ENCODE data around the gene RENBP.

The RENBP gene

DNA sequence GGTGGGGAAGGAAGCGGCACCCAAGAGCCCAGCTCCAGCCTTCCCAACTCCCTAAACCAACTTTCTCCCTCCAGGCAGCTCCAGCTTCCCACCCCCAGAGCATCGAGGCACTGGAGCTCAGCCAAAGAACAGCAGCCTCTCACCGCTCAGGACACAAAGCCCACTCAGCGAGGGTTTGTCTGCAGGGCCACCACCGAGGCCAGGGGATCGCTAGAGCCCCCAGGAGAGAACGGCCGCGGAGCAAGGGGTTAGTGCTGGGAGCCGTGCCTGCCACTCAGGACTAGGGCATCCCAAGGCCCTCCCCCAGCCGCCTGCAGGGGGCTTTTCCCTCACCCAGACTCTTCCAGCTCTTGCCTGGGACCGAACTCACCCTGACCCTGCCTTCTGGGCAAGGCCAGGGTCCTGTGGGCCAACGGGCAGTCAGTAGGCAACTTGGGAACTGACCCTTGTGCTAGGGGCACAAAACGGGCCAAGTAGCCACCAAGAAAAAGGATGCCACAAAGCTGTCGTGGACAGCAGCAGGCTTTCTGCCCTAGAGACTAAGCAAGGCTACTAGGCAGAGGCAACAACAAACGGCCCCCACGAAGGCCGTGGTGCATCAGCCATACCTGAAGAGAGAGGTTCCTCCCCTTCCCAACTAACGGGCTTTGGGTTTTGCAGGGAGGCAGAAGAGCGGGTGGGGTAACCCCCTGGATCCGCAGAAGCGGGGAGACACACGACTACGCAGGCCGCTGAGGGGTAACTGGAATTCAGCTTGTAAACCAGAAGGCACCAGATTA is 24.9 kb upstream of the RENBP start:
- H3K27me3 ChIP-seq (replicated peaks; ENCODE audit: control insufficient read depth, insufficient read depth, low read length) = no peaks in the 10 kb centered on the region

DNA sequence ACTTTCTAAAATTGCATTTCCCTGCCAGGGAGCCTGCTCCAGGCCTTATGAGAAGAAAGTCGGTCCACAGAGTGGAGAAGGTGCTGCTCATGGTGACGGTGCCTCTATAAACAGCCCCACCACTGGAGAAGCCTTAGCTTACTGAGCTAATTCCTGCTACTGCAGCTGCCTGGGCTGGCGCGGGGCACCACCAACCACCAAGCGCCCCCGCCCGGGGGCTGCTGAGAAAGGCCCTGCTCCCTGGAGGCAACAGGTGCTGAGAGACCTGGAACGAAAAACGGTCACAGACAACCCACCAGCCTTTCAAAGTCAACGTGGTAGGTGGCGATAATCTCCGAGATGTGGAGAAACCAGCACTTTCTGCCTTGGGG is 24.3 kb upstream of the RENBP start:
- peak overlapping the region; percentile 83 for H3K4me3 ChIP-seq (replicated peaks; ENCODE audit: low read depth, low read length)
- peaks cover 3% of the 10 kb centered on the region for H3K36me3 ChIP-seq (ENCODE audit: control insufficient read depth, insufficient read depth, low read length)
- no peak for DNase-seq (ENCODE audit: extremely low read depth, insufficient read length)
- H3K27me3 ChIP-seq (replicated peaks; ENCODE audit: control insufficient read depth, insufficient read depth, low read length) = no peaks in the 10 kb centered on the region
- TF ChIP-seq, protein P1, sequence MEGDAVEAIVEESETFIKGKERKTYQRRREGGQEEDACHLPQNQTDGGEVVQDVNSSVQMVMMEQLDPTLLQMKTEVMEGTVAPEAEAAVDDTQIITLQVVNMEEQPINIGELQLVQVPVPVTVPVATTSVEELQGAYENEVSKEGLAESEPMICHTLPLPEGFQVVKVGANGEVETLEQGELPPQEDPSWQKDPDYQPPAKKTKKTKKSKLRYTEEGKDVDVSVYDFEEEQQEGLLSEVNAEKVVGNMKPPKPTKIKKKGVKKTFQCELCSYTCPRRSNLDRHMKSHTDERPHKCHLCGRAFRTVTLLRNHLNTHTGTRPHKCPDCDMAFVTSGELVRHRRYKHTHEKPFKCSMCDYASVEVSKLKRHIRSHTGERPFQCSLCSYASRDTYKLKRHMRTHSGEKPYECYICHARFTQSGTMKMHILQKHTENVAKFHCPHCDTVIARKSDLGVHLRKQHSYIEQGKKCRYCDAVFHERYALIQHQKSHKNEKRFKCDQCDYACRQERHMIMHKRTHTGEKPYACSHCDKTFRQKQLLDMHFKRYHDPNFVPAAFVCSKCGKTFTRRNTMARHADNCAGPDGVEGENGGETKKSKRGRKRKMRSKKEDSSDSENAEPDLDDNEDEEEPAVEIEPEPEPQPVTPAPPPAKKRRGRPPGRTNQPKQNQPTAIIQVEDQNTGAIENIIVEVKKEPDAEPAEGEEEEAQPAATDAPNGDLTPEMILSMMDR (IDR thresholded peaks at IDR 0.05; ENCODE audit: insufficient read depth, low read length, poor library complexity, severe bottlenecking) = peak; percentile 23

More for the DNA sequence above, 24.9 kb upstream of the RENBP start:
- Histone ChIP-seq H3K36me3 (ENCODE audit: control insufficient read depth, insufficient read depth, low read length) (peaks cover 1% of the 10 kb centered on the region; the same call in 1 of the 2 replicates), H3K4me3 (replicated peaks; ENCODE audit: low read depth, low read length) (peak overlapping the region; percentile 83)
- no peak for DNase-seq (ENCODE audit: extremely low read depth, insufficient read length)
- TF ChIP-seq, protein P1 (IDR thresholded peaks at IDR 0.05; ENCODE audit: insufficient read depth, low read length, poor library complexity, severe bottlenecking) = no peak

DNA sequence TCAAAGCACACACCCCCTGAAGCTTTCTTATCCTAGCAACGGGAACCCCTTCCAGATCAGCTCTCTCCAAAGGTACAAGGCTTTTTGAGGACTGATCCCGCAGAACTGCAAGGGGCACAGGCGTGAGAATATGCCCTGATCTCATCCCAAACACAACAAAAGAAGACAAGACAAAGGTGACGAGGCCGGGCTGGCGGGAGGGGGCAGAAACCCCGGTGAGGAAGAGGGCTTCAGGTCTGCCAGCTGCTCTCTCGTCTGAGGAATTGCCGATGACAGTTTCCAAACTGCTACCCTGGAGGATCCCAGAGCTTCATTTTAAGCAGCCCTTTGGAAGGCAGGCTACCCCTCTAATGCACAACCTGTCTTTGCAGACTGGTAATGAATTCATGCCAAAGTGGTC is 23.8 kb upstream of the RENBP start:
- no peak for DNase-seq (ENCODE audit: extremely low read depth, insufficient read length)
- peak overlapping the region; percentile 83 for H3K4me3 ChIP-seq (replicated peaks; ENCODE audit: low read depth, low read length)
- H3K27me3 ChIP-seq (replicated peaks; ENCODE audit: control insufficient read depth, insufficient read depth, low read length) = no peaks in the 10 kb centered on the region
- TF ChIP-seq, protein P1 (IDR thresholded peaks at IDR 0.05; ENCODE audit: insufficient read depth, low read length, poor library complexity, severe bottlenecking) = no peak
- peaks cover 3% of the 10 kb centered on the region for H3K36me3 ChIP-seq (ENCODE audit: control insufficient read depth, insufficient read depth, low read length)

DNA sequence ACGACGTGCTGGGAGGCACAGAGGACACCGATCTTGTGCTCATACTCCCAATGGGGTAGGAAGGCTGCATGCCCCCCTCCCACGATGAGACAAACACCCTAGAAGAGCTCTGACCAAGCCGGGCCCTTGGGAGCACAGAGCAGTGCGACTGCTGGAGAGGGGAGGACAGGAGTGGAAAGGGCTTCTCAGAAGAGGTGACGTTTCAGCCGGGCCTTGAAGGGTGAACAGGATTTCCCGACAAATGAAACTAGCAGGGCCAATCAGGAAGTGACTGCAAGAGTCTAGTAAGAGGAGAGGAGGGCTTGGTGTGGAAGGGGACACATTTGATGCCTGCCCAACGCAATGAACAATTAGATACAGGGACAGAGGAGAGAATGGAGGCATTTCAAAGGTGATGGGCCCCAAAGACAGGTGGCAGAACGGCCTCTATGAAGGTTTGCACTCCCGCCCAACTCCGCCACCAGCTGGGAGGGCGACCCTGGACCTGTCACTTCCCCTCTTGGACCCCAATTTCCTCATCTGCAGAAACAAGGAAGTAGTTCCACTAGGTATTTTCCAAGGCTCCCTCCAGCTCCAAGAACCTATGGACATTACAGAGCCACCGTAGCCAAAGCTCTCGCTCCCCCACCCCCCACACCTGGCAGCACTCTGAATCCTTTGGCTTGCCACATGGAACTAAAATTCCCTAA is 23.2 kb upstream of the RENBP start:
- peaks cover 7% of the 10 kb centered on the region for H3K36me3 ChIP-seq (ENCODE audit: control insufficient read depth, insufficient read depth, low read length)
- H3K27me3 ChIP-seq (replicated peaks; ENCODE audit: control insufficient read depth, insufficient read depth, low read length) = no peaks in the 10 kb centered on the region
- DNase-seq (ENCODE audit: extremely low read depth, insufficient read length) = peak; percentile 26
- TF ChIP-seq, protein P1 (IDR thresholded peaks at IDR 0.05; ENCODE audit: insufficient read depth, low read length, poor library complexity, severe bottlenecking) = no peak
- peak overlapping the region; percentile 83 for H3K4me3 ChIP-seq (replicated peaks; ENCODE audit: low read depth, low read length)

DNA sequence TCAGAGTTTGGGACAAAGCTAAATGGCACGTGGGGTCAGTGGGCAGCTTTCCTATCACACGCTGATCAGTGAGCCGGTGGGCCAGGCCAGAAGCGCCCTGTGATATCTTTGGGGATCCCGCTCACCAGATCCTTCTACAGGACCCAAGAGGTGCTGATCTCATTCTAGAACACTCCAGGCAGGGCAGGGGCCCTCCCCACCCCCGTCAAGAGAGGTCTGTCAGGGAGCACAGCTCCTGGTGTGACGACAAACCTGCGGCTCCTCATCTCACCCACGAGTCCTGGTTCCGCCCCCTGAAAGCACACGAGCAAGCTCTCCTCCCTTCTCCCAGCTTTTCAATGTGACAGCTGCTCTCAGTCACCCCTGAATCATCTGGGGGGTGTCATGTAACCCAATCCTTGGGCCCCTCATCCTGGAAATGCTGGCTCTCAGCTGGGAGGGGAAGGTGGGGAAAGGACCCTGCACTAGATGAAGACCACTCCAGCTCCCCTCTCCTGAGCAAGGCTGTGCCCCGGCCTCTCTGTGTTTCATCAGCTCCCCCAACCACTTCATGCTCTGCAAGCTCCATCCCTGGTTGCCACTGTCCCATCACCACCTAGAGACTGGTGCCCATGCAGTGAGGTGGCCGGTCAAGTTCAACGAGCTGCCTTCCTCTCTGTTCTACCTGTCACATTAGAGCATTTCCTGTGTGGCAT is 22.5 kb upstream of the RENBP start:
- Histone ChIP-seq H3K36me3 (ENCODE audit: control insufficient read depth, insufficient read depth, low read length) (peaks cover 9% of the 10 kb centered on the region), H3K27me3 (replicated peaks; ENCODE audit: control insufficient read depth, insufficient read depth, low read length) (no peaks in the 10 kb centered on the region), H3K4me3 (replicated peaks; ENCODE audit: low read depth, low read length) (peak overlapping the region; percentile 83)
- no peak for DNase-seq (ENCODE audit: extremely low read depth, insufficient read length)
- TF ChIP-seq, protein P1 (IDR thresholded peaks at IDR 0.05; ENCODE audit: insufficient read depth, low read length, poor library complexity, severe bottlenecking) = no peak
